ENCODE results near the gene EID2B.

The EID2B gene

GRCh38 chr19:39532233-39533002 lies at the start of gene EID2B (continued):
- TF ChIP-seq ZNF600 (tag by site-specific recombination; IDR thresholded peaks at IDR 0.05): peak; percentile 97
- 0 out of 2 replicates have a peak, but pooled peaks have one; percentile 14 for TF ChIP-seq ZNF366 (tag by site-specific recombination; conservative IDR thresholded peaks at IDR 0.05)
- peak; percentile 100 for TF ChIP-seq CTCF (tag by site-specific recombination; IDR thresholded peaks at IDR 0.05)
- TF ChIP-seq ZFHX2 (tag by site-specific recombination; conservative IDR thresholded peaks at IDR 0.05): peak; percentile 42
- peak; percentile 18; the same call in 1 of the 2 replicates for TF ChIP-seq ZNF580 (tag by site-specific recombination; IDR thresholded peaks at IDR 0.05)
- TF ChIP-seq ZNF561 (tag by site-specific recombination; IDR thresholded peaks at IDR 0.05; ENCODE audit: borderline replicate concordance): peak; percentile 95
- TF ChIP-seq ZNF280D (tag by site-specific recombination; IDR thresholded peaks at IDR 0.05): 0 out of 2 replicates have a peak, but pooled peaks have one; percentile 11
- TF ChIP-seq KLF1 (tag by site-specific recombination; IDR thresholded peaks at IDR 0.05): no peak
- peak; percentile 83 for TF ChIP-seq ZNF2 (tag by site-specific recombination; IDR thresholded peaks at IDR 0.05)
- TF ChIP-seq ZNF112 (tag by site-specific recombination; IDR thresholded peaks at IDR 0.05): no peak
- no peak for TF ChIP-seq ZNF510 (tag by site-specific recombination; IDR thresholded peaks at IDR 0.05; ENCODE audit: insufficient replicate concordance)
- TF ChIP-seq ZNF660 (tag by site-specific recombination; IDR thresholded peaks at IDR 0.05): peak; percentile 88
- TF ChIP-seq ZBTB48 (tag by site-specific recombination; IDR thresholded peaks at IDR 0.05): no peak
- peak; percentile 100 for TF ChIP-seq ZNF654 (tag by site-specific recombination; IDR thresholded peaks at IDR 0.05; ENCODE audit: low read depth)
- TF ChIP-seq PRDM2 (tag by site-specific recombination; IDR thresholded peaks at IDR 0.05; ENCODE audit: borderline replicate concordance): no peak
- peak; percentile 73 for TF ChIP-seq ZNF324 (tag by site-specific recombination; IDR thresholded peaks at IDR 0.05)
- TF ChIP-seq ZNF596 (tag by site-specific recombination; IDR thresholded peaks at IDR 0.05): no peak; the same call in 1 of the 2 replicates
- no peak for TF ChIP-seq HOXA7 (CRISPR knock-in tag; IDR thresholded peaks at IDR 0.05; ENCODE audit: borderline replicate concordance)
- no peak for TF ChIP-seq SETDB1 (IDR thresholded peaks at IDR 0.05; ENCODE audit: insufficient read length, low read length)
- peak; percentile 70 for TF ChIP-seq GLIS1 (tag by site-specific recombination; IDR thresholded peaks at IDR 0.05)
- TF ChIP-seq ZSCAN30 (tag by site-specific recombination; IDR thresholded peaks at IDR 0.05): peak; percentile 93
- no peak for TF ChIP-seq ZNF132 (tag by site-specific recombination; IDR thresholded peaks at IDR 0.05; ENCODE audit: borderline replicate concordance)
- peak; percentile 92 for TF ChIP-seq ZBTB17 (tag by site-specific recombination; IDR thresholded peaks at IDR 0.05)
- 0 out of 2 replicates have a peak, but pooled peaks have one; percentile 48 for TF ChIP-seq ZNF16 (tag by site-specific recombination; IDR thresholded peaks at IDR 0.05; ENCODE audit: low read depth)
- TF ChIP-seq ZNF792 (tag by site-specific recombination; IDR thresholded peaks at IDR 0.05): peak; percentile 62; the same call in 1 of the 2 replicates
- peak; percentile 100 for TF ChIP-seq MZF1 (tag by site-specific recombination; IDR thresholded peaks at IDR 0.05; ENCODE audit: borderline replicate concordance)
- no peak for TF ChIP-seq ZNF626 (tag by site-specific recombination; IDR thresholded peaks at IDR 0.05)
- TF ChIP-seq ZNF571 (tag by site-specific recombination; IDR thresholded peaks at IDR 0.05): no peak
